ENCODE measurements around the gene AKAP7. TPM values are rescaled to one million over a fixed set of nuclear protein-coding genes. Genes with fewer than 3 reads are reported as not detected.

The AKAP7 gene
- total RNA-seq, 1 donor from 2014 or later: 6.3 TPM

DNA sequence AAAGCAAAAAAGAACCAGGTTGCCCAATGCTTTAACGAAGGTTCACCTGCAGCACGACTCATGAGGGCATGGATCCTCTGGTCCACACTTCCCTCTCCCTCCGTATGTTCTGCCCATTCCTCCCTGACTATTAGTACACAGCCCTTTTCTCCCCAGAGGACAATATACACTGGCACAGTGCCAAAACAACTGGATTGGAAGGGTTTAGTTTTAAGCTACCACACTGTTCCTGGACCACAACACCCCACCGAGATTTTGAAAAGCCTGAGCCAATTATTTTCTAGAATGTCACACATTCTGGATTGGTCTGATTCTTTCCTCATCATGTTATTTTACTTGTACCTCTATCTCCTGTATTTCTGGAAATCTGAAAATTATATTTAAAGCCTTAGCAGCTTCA lies 2.9 kb upstream of the AKAP7 start:
- intact Hi-C loops (cut with micrococcal nuclease): no loop called here

DNA sequence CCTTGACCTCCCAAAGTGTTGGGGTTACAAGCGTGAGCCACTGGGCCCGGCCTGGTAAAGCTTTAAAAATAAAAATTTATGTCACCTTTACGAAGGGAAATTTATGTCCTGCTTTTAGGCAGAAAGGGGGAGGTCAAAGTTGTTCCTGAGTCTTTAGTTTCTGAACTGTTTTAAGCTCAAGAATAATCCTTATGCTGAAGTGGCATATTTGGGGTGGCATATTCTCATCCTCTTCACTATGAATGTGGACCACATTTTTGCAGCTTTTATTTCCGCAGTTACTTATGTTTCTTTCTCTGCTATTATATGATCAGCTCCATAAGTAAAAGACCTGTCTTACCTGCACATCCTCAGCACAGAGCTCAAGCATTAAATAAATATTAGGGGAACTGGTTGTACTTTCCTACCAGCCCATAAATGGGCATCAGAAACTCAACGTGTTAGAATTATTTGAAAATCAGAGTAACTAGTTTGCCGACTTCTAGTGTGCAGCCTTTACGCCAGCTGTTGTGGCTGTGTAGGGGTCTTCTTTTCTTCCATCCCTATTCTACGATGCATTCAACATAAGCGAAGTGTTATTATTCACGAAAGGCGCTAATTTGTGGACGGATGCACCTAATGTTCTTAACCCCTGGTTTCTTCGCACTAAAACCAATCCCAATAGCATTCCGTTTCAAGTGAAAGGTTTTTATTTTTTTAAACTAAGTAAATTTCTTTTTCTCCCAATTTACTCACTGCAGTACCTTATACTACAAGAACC lies 867 bp upstream of the AKAP7 start:
- intact Hi-C loops (cut with micrococcal nuclease): loop anchor here (2.0 kb wide), 1 partner anchor 494 kb away; the partner anchor contains the start of gene MED23

DNA sequence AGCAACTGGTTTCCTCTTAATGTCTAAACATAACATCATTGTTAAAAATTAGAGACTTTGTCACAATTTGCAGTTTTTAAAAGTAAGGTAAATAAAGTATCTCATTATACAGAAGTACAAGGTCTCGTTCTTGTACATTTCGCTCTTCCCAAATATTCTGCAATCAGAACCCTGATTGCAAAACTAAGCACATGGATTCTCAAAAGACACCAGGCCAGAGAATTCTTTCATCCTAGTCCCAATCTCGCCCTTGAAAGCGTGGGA lies 355 bp upstream of the AKAP7 start:
- intact Hi-C loops (cut with micrococcal nuclease): loop anchor here (2.0 to 5.0 kb wide), 2 partner anchors 307 to 494 kb away; partner anchors contain the start of gene MED23

DNA sequence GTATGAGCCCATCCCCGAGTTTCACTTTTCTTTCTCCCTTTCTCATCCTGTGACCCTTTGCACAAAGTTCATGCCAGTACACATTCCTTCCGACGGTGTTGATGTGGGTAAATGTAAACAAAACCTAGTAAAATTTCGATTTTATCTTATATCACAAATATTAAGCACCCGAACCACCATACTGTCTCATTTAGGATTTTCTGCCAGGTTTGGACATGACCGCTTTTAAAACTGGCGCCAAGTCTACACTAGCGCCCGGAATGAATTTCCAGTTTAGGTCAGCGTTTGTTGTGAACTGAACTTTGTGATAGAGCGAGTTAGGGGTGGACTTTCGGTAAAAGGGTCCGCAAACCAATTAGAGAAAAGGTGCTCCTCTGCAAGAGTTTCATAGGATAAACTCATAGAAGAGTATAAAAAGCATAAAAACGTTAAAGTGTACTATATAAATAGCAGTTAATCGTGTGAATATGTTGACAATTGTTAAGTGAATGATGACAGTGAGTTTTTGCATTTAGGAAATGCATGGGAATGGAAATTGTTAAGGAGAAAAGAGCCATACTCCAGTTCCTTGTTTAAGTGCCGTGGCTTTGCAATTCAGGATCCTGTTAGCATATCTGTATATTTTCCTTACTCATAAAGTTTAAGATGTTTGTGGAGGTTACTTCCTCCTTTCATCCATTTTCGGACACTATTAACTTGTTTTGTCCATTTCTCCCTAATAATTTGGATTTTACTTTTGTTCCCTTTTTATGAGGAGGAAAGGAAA lies 937 bp downstream of the AKAP7 start:
- intact Hi-C loops (cut with micrococcal nuclease): loop anchor here (1.0 to 5.0 kb wide), 4 partner anchors 63 to 398 kb away; partner anchors contain the start of gene EPB41L2

DNA sequence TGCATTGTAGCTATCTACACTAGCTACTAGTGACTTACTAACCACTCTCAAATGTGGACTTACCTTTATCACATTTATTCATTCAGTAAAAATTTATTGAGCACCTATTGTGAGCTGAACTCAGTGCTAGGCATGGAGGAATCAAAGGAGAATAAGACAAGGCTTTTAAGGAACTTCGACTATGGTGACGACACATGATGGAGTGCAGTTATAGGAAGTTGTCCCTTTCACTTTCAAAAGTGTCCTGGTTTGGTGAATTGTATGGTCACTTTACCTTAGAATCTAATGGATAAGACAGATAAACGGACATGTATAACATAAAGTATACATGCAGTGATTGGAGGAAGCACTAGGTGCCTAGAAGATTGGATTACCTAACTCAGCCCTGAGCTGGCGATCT lies 4.3 kb downstream of the AKAP7 start:
- intact Hi-C loops (cut with micrococcal nuclease): loop anchor here (5.0 kb wide), 1 partner anchor 303 kb away; no protein-coding TSS in a partner anchor

DNA sequence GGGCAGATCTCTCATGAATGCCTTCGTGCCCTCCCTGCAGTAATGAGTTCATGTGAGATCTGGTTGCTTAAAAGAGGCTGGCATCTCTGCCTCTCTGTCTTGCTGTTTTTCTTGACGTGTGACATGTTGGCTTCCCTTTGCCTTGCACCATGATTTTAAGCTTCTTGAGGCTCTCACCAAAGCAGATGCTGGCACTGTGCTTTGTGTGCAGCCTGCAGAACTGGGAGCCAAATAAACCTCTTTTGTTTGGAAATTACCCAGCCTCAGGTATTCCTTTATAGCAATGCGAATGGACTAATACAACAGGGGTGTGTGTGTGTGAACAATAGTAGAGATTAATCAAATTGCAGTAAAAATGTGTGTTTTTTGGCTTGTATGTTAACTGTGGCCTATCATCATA lies 8.1 kb downstream of the AKAP7 start:
- intact Hi-C loops (cut with micrococcal nuclease): no loop called here

DNA sequence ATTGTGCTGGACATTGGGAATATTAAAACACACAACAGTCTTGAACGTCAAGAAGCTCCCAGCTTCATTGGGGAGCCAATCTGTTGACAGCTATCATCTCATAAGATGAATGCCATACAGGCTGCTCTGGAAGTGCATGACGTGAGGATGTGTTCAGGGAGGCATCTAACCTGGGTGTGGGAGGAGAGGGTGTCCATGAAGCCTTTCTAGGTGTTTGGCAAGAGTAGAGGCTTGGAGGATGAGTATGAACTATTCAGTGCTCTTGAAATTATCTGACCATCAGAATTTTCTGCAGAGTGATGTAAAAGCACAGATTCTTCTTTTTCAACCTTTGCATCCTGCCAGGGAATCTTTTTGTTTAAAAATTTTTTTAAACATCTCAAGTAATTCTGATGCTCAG lies 11.6 kb downstream of the AKAP7 start:
- intact Hi-C loops (cut with micrococcal nuclease): no loop called here

DNA sequence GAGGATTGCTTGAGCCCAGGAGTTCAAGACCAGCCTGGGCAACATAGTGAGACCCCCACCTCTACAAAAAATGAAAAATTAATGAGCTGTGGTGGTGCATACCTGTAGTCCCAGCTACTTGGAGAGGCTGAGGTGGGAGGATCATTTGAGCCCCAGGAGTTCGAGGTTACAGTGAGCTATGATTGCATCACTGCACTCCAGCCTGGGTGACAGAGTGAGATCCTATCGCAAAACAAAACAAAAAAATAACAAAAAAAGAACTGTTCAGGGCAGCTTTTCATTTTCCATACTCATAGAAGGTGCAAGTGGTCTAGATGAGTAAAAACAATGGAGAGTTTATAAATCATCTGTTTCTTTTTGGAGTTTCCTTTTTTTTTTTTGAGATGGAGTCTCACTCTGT lies 21.1 kb downstream of the AKAP7 start:
- intact Hi-C loops (cut with micrococcal nuclease): no loop called here

DNA sequence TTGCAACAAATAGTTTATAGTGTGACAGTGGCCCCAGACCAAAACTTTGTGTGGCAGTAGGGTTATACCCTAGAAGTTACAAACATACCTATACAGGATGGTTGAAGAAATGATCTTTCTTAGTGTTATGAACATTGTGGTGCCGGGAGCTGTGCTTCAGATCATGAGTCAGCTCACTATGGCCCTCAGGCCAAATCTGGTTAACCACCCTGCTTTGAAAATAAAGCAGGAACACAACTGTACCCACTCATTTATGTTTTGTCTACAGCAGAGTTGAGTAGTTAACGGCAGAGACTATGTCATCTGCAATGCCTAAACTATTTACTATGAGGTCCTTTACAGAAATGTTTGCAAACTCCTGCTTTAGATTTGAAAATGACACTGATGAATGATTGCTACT lies 24.3 kb downstream of the AKAP7 start:
- intact Hi-C loops (cut with micrococcal nuclease): no loop called here

DNA sequence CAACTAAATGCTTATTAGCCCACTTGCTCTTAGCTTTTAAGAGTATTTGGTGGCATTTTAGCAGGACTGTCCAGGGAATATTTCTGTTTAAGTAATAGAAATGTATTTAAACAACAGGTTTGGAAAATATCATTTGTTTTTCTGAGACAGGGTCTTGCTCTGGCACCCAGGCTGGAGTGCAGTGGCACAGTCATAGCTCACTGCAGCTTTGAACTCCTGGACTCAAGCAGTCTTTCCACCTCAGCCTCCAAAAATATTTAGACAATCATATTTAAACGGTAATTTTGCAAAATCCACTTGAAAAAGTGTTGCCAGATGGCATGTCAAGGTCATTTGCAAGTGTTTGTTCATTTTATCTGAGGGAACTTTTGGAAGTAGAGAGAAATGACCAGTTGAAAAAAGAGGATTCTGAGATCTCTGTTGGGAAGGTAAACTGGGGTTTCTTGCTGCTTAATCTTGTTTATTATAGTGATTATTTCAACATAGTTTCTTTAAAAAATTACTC lies 25.0 kb downstream of the AKAP7 start:
- intact Hi-C loops (cut with micrococcal nuclease): no loop called here

DNA sequence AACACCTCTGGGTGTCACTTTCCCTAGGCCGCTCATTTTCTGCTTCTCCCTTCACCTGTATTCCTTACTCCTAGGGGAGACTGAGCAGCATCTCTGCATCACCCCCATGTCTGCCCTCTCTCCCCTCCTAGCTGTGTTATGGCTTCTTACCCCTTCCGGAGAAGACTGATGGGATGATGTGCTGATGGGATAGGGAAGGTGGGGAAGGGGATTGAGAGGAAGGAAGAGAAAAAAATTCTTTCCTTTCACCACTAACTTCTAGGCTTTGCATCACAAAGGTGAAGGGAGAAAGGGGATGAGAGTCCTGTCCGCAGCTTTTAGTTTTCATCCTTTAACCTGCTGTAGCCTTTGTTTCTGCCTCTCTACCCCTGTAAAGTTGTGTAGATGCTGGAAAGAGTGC lies 26.7 kb downstream of the AKAP7 start:
- intact Hi-C loops (cut with micrococcal nuclease): no loop called here

DNA sequence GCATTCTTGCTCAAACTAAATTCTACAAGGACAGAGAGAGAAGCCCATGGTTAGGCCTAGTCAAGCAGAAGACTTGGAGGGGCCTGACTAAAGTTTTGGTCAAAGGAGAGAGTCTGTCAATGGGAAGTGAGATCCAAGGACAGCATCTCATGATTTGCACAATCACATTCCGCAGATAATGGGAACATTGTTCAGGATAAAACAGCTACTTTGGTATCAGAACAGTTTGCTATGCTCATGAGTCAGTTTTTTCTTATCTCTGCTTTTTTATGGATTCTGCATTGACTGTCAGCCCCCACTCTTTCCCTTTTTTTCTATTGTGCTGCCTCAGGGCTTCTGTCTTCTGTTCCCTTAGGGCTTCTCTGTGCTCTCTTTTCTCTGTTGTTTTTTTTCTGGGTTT lies 28.6 kb downstream of the AKAP7 start:
- intact Hi-C loops (cut with micrococcal nuclease): no loop called here

DNA sequence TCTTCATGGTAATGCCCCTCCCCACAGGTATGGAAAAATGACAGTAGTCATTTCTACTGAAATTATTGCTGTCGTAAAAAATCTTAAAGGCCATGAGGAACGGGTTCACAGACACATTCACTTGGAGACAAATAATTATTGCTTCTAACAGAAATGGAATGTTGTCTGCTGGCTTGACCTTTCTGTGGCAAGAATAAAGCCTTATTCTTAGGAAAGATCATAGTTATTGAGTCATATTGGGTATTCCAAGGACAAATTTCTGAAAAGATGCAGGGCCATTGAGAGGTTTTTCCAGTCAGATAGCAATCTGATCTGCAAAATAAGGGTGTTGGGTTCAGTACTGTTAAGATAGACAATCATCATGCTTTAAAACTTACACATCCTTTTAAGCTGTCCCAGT lies 29.2 kb downstream of the AKAP7 start:
- intact Hi-C loops (cut with micrococcal nuclease): no loop called here

DNA sequence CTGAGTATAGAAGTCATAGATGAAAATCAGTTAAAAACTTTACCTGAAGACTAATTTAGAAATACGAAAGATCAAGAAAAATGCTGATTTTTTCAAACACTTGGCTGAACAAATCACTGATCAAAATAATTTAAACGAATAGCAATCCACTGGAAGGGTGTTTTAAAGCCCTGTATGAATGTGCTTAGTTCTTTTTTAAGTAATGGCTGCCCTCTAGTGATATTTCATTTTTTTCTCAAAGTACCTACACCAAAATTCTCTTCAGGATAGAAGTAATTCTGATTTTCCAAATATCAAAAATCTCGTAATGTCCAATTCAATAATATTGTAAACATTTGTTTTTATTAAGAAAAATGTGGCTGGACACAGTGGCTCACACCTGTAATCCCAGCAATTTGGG lies 32.5 kb downstream of the AKAP7 start:
- intact Hi-C loops (cut with micrococcal nuclease): no loop called here

DNA sequence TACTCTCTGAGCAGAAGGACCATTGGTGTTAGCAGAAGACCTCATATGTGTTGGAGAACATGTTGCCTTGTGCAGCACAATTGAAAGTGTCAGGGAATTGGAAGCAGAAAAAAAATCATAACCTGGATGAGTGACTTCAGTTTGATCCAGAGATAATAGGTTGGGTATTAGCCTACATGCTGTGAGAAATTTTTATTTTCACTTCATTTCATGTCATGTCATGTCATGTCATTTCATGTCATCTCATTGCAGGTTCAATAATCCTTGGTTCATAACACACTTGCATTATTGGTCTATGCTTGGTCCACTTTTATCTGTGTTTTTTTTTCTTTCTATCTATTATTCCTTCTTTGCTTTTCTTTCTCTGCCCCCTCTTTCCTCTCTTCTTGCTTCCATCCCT lies 34.3 kb downstream of the AKAP7 start:
- intact Hi-C loops (cut with micrococcal nuclease): no loop called here

DNA sequence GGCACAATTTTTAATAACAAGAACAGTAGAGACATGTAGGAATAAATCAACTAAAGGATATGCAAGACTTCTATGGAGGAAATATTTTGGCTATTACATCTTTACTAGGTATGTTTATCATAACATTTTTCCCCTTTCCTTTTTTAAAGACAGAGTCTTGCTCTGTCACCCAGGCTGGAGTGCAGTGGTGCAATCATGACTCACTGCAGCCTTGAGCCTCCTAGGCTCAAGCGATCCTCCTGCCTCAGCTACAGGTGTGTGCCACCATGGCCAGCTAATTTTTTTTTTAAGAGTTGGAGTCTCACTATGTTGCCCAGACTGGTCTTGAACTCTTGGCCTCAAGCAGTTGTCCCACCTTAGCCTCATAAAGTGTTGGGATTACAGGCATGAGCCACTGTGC lies 37.0 kb downstream of the AKAP7 start:
- intact Hi-C loops (cut with micrococcal nuclease): no loop called here

DNA sequence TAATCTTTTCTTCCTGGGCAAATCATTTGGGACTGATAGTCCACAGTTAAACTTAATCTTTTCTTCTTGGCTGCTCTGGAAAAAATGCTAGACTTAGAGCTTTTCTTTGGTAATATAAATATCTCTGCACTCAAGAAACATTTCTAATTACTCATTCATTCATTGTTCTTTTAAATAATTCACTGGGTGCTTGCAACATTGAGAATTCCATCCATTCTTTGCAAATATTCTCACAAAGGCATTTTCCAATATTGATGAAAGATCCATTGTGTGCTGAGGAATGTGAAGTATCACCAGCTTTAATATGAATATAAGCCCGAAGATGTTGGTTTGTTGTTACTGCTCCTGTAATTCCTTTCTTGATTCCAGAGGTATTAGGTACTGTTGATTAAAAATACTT lies 38.4 kb downstream of the AKAP7 start:
- intact Hi-C loops (cut with micrococcal nuclease): no loop called here

DNA sequence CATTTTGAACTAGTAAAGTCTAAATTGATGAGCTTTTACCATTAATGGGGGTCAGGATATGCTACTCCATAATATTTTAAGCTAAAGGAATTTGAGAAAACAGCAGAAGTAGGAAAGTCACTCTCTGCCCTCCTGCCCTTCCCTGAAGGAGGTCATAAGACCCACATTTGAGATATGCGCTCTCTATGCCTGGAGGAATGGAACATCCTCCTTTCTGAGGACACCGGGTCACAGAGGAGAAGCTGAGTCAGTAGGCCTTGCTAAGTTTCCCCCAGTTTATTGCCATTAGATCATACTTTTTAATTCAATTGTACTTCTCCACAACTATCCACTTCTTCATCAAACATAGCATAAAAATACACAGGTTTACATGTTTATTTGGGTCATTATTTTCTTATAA lies 40.3 kb downstream of the AKAP7 start:
- intact Hi-C loops (cut with micrococcal nuclease): no loop called here

DNA sequence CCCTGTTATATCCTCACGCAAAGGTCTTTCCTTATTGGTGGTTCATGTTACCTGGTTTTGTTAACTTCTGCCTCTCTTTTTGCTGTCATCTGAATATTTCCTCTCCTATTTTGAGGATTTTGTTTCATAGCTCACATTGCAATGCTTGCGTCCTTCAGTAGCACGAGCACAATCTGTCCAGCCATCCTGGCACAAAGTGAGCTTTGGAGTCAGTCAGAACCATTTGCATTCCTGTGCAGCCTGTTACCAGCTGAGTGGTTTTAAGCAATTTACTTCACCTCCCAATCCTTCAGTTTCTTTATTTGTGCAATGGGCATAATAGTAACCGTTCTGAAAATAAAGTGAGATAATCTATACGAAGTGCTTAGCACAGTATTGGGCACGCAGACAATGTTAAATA lies 42.7 kb downstream of the AKAP7 start:
- intact Hi-C loops (cut with micrococcal nuclease): no loop called here

DNA sequence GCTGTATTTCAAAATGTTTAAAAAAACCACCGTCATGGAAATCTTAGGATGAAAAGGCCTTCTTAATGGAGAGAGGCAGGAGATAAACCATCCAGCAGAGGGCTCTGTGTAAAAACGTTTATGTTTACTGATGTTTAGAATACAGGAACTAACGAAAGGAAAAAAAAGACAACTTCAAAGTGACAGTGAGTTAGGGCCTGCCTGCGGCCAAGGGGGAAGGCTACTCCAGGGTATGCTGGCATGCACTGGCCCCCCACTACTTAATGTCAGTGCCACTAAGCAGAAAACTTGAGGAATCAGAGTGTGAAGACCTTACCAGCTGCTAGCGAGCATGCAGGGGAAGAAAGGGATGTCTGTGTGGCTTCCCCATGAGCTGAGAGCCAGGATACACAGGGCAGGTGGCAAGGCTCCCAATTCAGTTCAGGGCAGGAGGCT lies 47.7 kb downstream of the AKAP7 start:
- intact Hi-C loops (cut with micrococcal nuclease): loop anchor here (1.0 to 5.0 kb wide), 6 partner anchors 16 to 445 kb away; partner anchors contain the start of gene MED23

DNA sequence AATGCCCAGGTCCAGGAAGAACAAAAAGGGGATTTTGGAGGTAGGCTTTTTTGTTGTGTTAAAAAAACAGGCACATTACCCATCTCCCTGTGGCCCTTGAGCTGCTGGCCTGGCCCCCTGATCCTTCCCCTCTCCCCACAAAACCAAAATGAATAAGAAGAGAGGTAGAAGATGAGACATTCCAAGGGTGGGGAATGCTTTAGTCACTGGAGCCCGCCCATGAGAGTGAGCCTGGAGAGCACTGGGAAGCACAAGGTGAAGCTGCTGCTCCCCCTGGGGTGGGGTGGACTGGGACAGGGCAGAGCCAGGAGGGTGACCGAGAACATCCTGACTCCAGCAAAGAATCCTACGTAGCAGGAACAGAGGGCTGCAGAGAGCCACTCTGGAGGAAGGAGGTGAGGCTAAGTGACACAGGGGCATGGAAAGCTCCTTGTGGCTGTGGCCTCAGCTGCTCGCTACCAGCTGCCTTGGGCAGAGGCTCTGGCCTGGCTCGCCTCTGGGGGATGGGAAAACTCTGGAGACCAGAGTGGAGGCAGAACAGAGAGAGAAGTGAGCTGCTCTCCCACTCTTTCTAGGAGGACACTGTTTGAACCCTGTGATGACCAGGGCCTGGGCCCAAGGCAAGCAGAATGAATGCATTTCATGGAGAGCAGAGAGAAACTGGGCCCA lies 48.3 kb downstream of the AKAP7 start:
- intact Hi-C loops (cut with micrococcal nuclease): loop anchor here (1.0 to 5.0 kb wide), 6 partner anchors 16 to 445 kb away; partner anchors contain the start of gene MED23

DNA sequence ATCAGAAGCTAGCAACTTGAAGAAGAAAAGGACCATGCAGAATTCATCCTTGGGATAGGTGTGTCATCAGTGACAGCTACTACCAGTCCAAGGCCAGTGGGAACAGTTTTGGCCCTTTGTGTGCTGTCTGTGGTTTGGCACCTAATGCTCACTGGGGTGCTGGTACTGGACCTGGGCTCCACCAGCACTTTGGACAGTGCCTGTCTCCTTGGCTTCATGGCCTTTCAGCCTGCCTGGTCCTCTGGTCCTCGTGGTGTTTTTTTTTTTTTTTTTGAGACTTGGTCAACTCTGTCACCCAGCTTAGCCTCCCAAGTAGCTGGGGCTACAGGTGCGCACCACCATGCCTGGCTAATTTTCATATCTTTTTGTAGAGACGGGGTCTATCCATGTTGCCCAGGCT lies 56.3 kb downstream of the AKAP7 start:
- intact Hi-C loops (cut with micrococcal nuclease): loop anchor here (10.0 kb wide), 2 partner anchors 677 to 723 kb away; no protein-coding TSS in a partner anchor

Measured in T-helper 1 cell treated with Interleukin-12 subunit alpha and Interleukin-12 subunit beta and Interleukin-4 antibody, amounts not matched to agents 30 ng/mL and 1 ng/mL, for 36 hours (primary cell).